ENCODE results near the gene SHMT1.
"Not testable (repeated sequence)": the region's sequence is repeated elsewhere in the genome, so short reads cannot be mapped to it uniquely, and the experiment has no call there.

The SHMT1 gene

GRCh38 chr17:18388266-18388665, 24.9 kb upstream of the SHMT1 start:
- H3K27me3 ChIP-seq (replicated peaks; ENCODE audit: control insufficient read depth, insufficient read depth, low read length, poor library complexity, severe bottlenecking); H3K36me3 ChIP-seq (ENCODE audit: control insufficient read depth, insufficient read depth, low read length); H3K4me3 ChIP-seq (ENCODE audit: insufficient read depth, low read depth, low read length, poor library complexity, severe bottlenecking); H3K4me1 ChIP-seq (ENCODE audit: control insufficient read depth, insufficient read depth, low read length, poor library complexity, severe bottlenecking); H3K27ac ChIP-seq (ENCODE audit: insufficient read depth, low read length, poor library complexity, severe bottlenecking); DNase-seq; H3K9me3 ChIP-seq (ENCODE audit: control insufficient read depth, low read length): not testable (repeated sequence)

- not testable (repeated sequence) for DNase-seq
Measured at GRCh38 chr17:18387583-18387982, 24.2 kb upstream of the SHMT1 start.

DNA sequence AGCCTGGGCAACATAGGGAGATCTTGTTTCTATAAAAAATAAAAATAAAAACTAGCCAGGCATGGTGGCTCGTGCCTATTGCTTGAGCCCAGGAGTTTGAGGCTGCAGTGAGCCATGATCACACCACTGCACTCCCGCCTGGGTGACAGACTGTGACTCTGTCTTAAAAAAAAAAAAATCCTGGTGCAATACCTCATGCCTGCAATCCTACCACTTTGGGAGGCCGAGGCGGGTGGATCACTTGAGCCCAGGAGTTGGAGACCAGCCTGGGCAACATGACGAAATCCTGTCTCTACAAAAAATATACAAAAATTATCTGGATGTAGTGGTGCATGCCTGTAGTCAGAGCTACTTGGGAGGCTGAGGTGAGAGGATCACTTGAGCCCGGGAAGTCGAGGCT, 20.9 kb upstream of the SHMT1 start:
- H3K27ac ChIP-seq (ENCODE audit: insufficient read depth, low read length, poor library complexity, severe bottlenecking); H3K4me3 ChIP-seq (ENCODE audit: insufficient read depth, low read depth, low read length, poor library complexity, severe bottlenecking); H3K9me3 ChIP-seq (ENCODE audit: control insufficient read depth, low read length); H3K27me3 ChIP-seq (replicated peaks; ENCODE audit: control insufficient read depth, insufficient read depth, low read length, poor library complexity, severe bottlenecking); H3K36me3 ChIP-seq (ENCODE audit: control insufficient read depth, insufficient read depth, low read length); DNase-seq; H3K4me1 ChIP-seq (ENCODE audit: control insufficient read depth, insufficient read depth, low read length, poor library complexity, severe bottlenecking): not testable (repeated sequence)

More at GRCh38 chr17:18387583-18387982, 24.2 kb upstream of the SHMT1 start:
- H3K9me3 ChIP-seq (ENCODE audit: control insufficient read depth, low read length); H3K27ac ChIP-seq (ENCODE audit: insufficient read depth, low read length, poor library complexity, severe bottlenecking); H3K4me3 ChIP-seq (ENCODE audit: insufficient read depth, low read depth, low read length, poor library complexity, severe bottlenecking); H3K36me3 ChIP-seq (ENCODE audit: control insufficient read depth, insufficient read depth, low read length); H3K4me1 ChIP-seq (ENCODE audit: control insufficient read depth, insufficient read depth, low read length, poor library complexity, severe bottlenecking); H3K27me3 ChIP-seq (replicated peaks; ENCODE audit: control insufficient read depth, insufficient read depth, low read length, poor library complexity, severe bottlenecking): not testable (repeated sequence)

GRCh38 chr17:18383079-18383481, 19.7 kb upstream of the SHMT1 start:
- not testable (repeated sequence) for H3K4me3 ChIP-seq (ENCODE audit: insufficient read depth, low read depth, low read length, poor library complexity, severe bottlenecking); H3K4me1 ChIP-seq (ENCODE audit: control insufficient read depth, insufficient read depth, low read length, poor library complexity, severe bottlenecking); H3K27me3 ChIP-seq (replicated peaks; ENCODE audit: control insufficient read depth, insufficient read depth, low read length, poor library complexity, severe bottlenecking); DNase-seq; H3K9me3 ChIP-seq (ENCODE audit: control insufficient read depth, low read length); H3K36me3 ChIP-seq (ENCODE audit: control insufficient read depth, insufficient read depth, low read length); H3K27ac ChIP-seq (ENCODE audit: insufficient read depth, low read length, poor library complexity, severe bottlenecking)

DNA sequence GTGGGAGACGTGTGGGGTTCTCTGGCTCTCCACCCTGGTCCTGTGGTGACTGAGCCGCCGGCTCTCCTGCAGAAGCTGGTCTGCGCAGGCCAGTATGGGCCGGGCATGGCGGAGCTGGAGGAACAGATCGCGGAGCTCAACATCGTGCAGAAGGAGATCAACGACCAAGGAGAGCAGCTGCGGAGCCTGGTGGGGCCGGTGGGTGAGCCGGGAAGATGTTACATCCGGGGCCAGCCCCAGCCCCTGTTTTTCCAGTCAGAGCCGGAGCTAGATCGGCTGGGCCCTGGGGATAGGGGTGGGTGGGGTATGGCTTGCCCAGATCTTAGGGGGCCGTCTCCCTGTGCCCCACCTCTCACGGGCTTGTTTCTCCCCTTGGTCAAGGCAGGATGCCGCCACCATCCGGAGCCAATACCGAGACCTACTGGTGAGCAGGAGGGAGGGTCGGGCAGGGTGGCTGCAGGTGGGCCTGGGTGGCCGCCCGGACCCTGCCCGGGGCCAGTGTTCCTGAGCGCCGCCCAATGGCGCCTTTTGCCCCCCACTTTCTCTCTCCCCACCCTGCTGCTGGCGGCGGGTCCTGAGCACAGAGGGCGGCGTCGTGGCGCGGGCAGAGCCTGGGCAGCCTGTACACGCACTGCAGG, 19.2 kb upstream of the SHMT1 start:
- Histone ChIP-seq H3K36me3 (ENCODE audit: control insufficient read depth, insufficient read depth, low read length) (no peaks in the 10 kb centered on the region), H3K27ac (ENCODE audit: insufficient read depth, low read length, poor library complexity, severe bottlenecking) (no peak overlapping the region), H3K4me3 (ENCODE audit: insufficient read depth, low read depth, low read length, poor library complexity, severe bottlenecking) (no peak overlapping the region), H3K9me3 (ENCODE audit: control insufficient read depth, low read length) (no peaks in the 10 kb centered on the region), H3K4me1 (ENCODE audit: control insufficient read depth, insufficient read depth, low read length, poor library complexity, severe bottlenecking) (no peaks in the 10 kb centered on the region), H3K27me3 (replicated peaks; ENCODE audit: control insufficient read depth, insufficient read depth, low read length, poor library complexity, severe bottlenecking) (no peaks in the 10 kb centered on the region)
- no peak for DNase-seq

DNA sequence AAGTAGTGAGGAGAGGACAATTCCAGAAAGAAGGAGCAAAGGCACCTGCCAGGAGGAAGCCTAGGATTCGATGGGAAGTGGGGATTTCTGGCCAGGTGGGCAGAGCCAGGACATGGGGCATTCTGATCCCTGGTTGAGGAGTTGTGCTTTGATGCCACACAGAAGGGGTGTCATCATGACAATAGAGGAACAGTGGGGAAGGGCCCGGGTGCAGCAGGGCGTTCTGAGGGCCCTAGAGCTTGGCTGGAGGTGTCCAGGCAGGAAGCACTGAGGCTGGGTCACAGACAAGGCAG, 18.5 kb upstream of the SHMT1 start:
- no peaks in the 10 kb centered on the region for H3K36me3 ChIP-seq (ENCODE audit: control insufficient read depth, insufficient read depth, low read length)
- no peaks in the 10 kb centered on the region for H3K27me3 ChIP-seq (replicated peaks; ENCODE audit: control insufficient read depth, insufficient read depth, low read length, poor library complexity, severe bottlenecking)
- no peak for DNase-seq
- no peak overlapping the region for H3K27ac ChIP-seq (ENCODE audit: insufficient read depth, low read length, poor library complexity, severe bottlenecking)
- no peak overlapping the region for H3K4me3 ChIP-seq (ENCODE audit: insufficient read depth, low read depth, low read length, poor library complexity, severe bottlenecking)
- H3K4me1 ChIP-seq (ENCODE audit: control insufficient read depth, insufficient read depth, low read length, poor library complexity, severe bottlenecking) = no peaks in the 10 kb centered on the region
- no peaks in the 10 kb centered on the region for H3K9me3 ChIP-seq (ENCODE audit: control insufficient read depth, low read length)

DNA sequence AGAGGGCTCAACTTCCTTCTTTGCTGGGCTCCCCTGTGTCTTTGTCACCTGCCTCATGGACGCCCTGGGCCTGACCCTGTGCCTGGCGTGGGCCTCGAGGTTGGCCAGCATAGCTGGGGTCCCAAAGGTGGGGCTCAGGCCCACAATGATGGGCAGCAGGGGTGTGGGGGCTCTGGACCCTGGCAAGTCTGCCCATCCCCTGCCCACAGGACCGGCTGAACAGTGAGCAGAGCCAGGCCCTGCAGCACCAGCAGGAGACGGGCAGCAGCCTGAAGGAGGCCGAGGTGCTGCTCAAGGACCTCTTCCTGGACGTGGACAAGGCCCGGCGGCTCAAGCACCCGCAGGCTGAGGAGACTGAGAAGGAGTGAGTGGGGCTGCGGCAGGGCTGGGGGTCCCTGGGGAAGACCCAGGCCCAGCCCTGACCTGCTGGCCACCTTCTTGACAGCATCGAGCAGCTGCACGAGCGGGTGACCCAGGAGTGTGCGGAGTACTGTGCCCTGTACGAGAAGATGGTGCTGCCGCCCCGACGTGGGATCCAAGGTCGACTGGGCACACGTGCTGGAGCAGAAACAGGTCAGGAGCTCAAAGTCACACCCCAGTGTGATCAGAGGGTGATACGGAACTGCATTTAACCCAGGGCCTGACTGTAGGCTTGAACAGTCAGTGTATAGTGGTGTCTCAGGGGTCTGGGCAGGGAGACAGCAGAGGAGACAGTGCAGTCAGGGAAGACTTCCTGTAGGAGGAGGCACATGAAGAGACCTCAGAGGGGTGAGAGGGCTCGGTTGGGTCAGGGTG, 18.0 kb upstream of the SHMT1 start:
- Histone ChIP-seq H3K36me3 (ENCODE audit: control insufficient read depth, insufficient read depth, low read length) (no peaks in the 10 kb centered on the region), H3K27me3 (replicated peaks; ENCODE audit: control insufficient read depth, insufficient read depth, low read length, poor library complexity, severe bottlenecking) (no peaks in the 10 kb centered on the region), H3K4me3 (ENCODE audit: insufficient read depth, low read depth, low read length, poor library complexity, severe bottlenecking) (no peak overlapping the region)

DNA sequence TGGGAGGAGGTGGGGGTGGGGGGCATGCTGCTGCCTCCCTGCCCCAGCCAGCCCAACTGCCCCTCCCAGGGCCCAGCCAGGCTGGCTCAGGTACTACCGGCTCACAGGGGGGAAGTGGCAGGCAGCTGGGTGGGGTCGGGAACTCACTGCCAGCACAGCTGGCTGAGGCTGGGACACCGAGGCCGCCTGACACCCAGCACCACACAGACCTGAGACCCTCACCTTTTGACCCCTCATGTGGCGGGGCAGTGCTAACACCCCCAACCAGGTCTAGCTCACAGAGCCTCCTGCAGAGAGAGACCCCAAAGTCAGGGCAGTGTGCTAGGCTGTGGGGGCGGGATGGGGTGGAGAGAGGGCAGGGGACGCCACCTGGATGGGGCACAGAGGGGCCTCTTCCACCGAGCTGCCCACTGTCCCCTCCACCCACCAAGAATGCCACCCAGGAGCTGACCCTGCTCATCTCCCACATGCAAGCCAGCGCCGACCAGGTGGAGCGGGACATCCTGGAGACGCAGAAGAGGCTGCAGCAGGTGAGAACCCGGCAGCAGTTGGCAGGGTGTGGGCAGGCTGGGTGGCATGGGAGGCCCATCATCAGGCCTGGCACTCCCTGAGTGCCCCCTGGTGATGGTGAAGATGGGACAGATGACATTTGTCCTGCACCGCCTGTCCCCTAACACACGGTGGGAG, 17.3 kb upstream of the SHMT1 start:
- no peaks in the 10 kb centered on the region for H3K36me3 ChIP-seq (ENCODE audit: control insufficient read depth, insufficient read depth, low read length)
- no peaks in the 10 kb centered on the region for H3K27me3 ChIP-seq (replicated peaks; ENCODE audit: control insufficient read depth, insufficient read depth, low read length, poor library complexity, severe bottlenecking)
- H3K4me1 ChIP-seq (ENCODE audit: control insufficient read depth, insufficient read depth, low read length, poor library complexity, severe bottlenecking) = no peaks in the 10 kb centered on the region
- no peak overlapping the region for H3K4me3 ChIP-seq (ENCODE audit: insufficient read depth, low read depth, low read length, poor library complexity, severe bottlenecking)
- no peak for DNase-seq
- no peak overlapping the region for H3K27ac ChIP-seq (ENCODE audit: insufficient read depth, low read length, poor library complexity, severe bottlenecking)
- H3K9me3 ChIP-seq (ENCODE audit: control insufficient read depth, low read length) = no peaks in the 10 kb centered on the region

More for the DNA sequence above, 18.0 kb upstream of the SHMT1 start:
- Histone ChIP-seq H3K4me1 (ENCODE audit: control insufficient read depth, insufficient read depth, low read length, poor library complexity, severe bottlenecking) (no peaks in the 10 kb centered on the region), H3K27ac (ENCODE audit: insufficient read depth, low read length, poor library complexity, severe bottlenecking) (no peak overlapping the region), H3K9me3 (ENCODE audit: control insufficient read depth, low read length) (no peaks in the 10 kb centered on the region)
- DNase-seq = no peak

DNA sequence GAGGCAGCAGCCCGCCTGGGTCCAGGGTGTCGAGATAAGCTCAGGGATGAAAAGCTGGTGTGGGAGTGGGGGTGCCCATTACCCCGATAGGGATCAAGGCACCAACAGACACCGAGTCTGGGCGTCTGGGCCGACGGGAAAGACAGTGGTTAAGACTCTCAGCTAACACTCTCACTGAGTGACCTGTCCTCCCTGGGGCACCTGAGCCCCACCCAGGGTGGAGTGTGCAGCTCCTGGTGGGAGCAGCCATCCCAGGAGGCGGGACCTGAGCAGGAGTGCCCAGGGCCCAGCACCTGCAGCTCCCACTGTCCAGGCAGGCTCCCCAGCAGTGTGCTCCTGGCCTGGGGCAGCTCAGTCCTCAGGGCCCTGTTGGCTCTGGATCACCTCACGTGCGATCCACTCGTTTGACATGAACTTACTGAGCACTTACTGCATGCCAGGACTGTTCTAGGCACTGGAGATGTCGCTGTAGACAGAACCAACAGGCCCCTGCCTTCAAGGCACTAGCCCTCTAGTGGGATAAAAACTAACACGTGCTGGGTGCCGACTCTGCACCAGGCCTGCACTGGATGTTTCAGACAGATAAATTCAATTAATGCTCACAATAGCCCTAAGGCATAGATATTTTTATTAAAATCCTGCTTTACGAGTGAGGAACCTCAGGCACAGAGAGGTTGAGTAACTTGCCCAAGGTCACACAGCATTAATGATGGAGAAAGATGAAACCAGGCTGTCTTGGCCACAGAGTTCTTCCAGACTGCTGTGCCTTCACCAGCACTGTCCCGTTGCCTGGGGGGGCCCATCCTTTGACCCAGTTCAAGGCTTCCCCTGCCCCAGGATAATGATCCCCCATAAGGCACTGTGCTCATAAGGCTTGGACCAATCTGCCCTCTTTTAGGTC, 16.1 kb upstream of the SHMT1 start:
- no peaks in the 10 kb centered on the region for H3K9me3 ChIP-seq (ENCODE audit: control insufficient read depth, low read length)
- DNase-seq = no peak

More for the DNA sequence above, 16.1 kb upstream of the SHMT1 start:
- no peaks in the 10 kb centered on the region for H3K4me1 ChIP-seq (ENCODE audit: control insufficient read depth, insufficient read depth, low read length, poor library complexity, severe bottlenecking)
- H3K36me3 ChIP-seq (ENCODE audit: control insufficient read depth, insufficient read depth, low read length) = no peaks in the 10 kb centered on the region
- no peak overlapping the region for H3K27ac ChIP-seq (ENCODE audit: insufficient read depth, low read length, poor library complexity, severe bottlenecking)
- no peaks in the 10 kb centered on the region for H3K27me3 ChIP-seq (replicated peaks; ENCODE audit: control insufficient read depth, insufficient read depth, low read length, poor library complexity, severe bottlenecking)
- no peak overlapping the region for H3K4me3 ChIP-seq (ENCODE audit: insufficient read depth, low read depth, low read length, poor library complexity, severe bottlenecking)

All from effector memory CD4-positive, alpha-beta T cell (primary cell).